ENCODE measurements around the gene PKN2.
"Not testable (repeated sequence)": the region's sequence is repeated elsewhere in the genome, so short reads cannot be mapped to it uniquely, and the experiment has no call there.

Gene PKN2

DNA sequence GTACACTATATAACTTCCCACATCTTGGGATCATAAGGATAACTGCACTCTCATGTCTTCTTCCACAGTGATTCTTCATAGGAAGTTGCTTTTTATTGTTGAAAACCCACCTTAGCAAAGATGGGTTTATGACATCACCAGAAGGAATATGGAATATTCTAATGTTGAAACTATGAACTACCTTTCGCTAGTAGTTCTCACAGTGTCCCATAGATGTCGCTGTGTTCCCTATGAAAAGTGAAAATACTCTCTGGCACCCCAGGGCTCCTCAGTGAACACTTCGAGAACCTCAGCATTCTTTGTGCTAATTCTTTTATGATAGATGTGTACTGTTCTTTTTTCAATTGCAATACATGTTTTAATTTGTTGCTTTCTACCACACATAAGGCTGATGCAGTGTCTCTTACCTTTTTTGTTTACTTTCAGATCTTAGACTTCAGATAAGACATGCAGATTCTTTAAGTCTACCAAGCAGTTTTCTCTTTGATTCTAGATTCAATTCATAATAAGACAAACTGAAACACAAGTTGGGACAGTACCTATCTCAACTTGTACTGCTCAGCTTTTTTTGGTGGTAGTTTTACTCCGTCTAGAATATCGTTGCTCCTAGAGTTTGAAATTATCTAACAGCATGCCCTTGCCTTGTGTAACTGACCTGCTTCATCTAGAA lies 116.4 kb downstream of the PKN2 start:
- DNase-seq: no peak

DNA sequence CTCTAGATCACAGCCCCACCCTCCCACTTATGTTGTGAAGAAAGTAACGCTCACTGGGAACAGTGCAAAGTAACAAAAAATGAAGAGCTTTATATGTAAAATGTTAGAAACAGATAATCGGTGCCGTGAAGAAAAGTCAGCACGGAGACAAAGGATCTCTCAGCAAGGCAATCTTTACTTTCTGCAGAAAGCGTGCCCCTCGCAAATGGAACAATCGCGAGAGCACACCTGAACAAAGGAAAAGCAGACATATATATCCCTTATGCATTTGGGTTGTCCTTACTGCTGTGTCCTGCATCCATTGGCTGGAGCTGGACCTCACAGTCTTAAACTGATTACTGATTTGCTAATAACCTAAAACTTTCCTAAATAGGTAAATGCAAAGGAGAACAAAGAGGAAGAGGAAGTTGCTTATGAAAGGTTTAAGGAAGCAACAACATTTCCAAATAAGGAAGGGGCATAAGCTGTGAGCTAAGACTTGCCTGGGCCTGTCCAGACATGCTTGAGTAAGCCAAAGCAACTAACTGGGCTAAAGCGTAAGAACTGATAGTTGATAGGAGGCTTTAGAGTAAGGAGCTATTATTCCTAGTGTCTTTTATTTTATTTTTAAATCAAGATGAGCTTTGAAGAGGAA lies 117.6 kb downstream of the PKN2 start:
- no peak for DNase-seq

GRCh38 chr1:88802404-88802803 lies 118.3 kb downstream of the PKN2 start:
- no peak for DNase-seq

- no peak for DNase-seq
Observed at GRCh38 chr1:88802950-88803349, 118.9 kb downstream of the PKN2 start.

- no peak for DNase-seq
Observed at GRCh38 chr1:88803444-88803843, 119.4 kb downstream of the PKN2 start.

DNA sequence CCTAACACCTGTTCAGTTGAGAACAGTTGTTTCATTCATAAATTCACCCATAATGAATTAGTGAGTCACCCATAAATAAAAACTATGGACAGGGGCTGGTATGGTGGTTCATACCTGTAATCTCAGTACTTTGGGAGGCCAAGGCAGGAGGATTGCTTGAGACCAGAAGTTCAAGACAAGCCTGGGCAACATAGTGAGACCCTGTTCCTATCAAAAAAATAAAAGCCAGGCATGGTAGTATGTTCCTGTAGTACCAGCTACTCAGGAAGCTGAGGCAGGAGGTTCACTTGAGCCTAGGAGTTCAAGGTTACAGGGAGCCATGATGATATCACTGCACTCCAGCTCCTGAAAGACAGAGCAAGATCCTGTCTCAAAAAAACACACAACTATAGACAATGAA lies 128.3 kb downstream of the PKN2 start:
- no peak for DNase-seq

GRCh38 chr1:88813471-88813870 lies 129.4 kb downstream of the PKN2 start:
- no peak for DNase-seq

DNA sequence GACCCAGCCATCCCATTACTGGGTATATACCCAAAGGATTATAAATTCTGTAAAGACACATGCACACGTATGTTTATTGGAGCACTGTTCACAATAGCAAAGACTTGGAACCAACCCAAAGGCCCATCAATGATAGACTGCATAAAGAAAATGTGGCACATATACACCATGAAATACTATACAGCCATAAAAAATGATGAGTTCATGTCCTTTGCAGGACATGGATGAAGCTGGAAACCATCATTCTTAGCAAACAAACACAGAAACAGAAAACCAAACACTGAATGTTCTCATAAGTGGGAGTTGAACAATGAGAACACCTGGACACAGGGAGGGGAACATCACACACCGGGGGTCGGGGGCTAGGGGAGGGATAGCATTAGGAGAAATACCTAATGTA lies 135.6 kb downstream of the PKN2 start:
- DNase-seq: not testable (repeated sequence)

DNA sequence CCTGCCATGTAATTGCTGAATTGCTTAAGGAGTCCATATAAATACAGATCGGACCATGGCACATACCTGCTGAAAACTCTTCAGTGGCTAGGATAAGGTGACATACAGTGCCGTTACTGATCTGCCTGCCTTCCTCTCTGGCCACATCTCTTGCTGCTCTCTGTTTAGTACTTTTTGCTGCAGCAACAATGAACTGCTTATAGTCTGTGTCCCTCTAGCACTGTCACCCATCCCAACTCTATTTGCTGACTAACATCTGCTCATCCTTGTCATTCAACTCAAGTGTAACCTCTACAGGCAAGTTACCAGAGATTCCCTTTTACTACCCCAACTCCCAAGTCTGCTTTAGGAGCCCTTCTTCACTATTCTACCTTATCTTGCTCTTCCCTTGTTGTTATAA lies 141.6 kb downstream of the PKN2 start:
- no peak for DNase-seq

GRCh38 chr1:88847643-88848042 lies 163.6 kb downstream of the PKN2 start:
- no peak for DNase-seq

- no peak for DNase-seq
Observed at GRCh38 chr1:88851303-88852063, 167.4 kb downstream of the PKN2 start.

- DNase-seq: no peak
Observed at GRCh38 chr1:88867743-88868521, 183.9 kb downstream of the PKN2 start.

- not testable (repeated sequence) for DNase-seq
Observed at GRCh38 chr1:88869644-88870043, 185.6 kb downstream of the PKN2 start.

DNA sequence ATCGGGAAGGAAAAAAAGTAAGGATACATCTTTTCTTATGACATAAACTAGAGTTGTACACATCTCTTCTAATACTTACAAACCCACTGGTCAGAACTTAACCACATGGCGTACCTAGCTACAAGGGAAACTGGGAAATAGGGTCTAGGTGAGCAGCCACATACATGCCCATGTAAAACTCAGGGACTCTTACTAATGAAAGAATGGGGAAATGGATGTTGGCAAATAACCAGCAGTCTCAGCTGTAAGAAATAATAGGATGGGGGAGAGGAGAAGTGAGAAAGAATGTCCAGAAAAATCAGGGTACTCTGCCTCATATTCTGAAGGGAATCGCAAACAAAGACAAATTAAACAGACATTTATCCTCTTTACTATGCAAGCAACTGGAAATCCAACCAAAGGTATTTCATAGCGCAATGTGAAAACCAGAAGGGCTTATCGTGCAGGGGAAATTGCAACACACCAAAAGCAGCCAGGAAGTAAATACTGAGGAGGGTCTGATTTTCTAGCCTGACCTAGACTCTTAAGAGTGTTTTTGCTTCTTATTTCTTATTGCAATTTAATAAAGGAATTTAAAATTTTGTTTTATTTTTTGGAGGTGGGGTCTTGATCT lies 189.8 kb downstream of the PKN2 start:
- no peak for DNase-seq

DNA sequence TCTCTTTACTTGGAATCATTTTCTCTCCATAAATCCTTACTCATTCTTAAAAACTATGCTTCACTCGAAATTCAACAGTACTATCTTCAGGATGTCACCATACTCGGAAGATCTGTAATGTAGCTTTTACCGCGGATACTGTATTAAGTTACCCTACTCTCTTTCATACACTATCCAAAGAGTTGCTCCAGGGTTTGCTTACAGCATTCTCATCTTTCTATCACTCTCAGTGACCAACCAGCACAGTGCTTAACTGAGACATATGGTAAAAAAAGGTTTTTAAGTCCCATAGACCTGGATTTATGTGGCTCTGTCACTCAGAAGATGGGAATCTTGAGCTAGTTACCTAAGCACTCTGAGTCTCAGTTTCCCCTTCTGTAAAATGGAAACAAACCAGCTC lies 191.5 kb downstream of the PKN2 start:
- DNase-seq: no peak

- DNase-seq: no peak
Observed at GRCh38 chr1:88876573-88877365, 192.7 kb downstream of the PKN2 start.

DNA sequence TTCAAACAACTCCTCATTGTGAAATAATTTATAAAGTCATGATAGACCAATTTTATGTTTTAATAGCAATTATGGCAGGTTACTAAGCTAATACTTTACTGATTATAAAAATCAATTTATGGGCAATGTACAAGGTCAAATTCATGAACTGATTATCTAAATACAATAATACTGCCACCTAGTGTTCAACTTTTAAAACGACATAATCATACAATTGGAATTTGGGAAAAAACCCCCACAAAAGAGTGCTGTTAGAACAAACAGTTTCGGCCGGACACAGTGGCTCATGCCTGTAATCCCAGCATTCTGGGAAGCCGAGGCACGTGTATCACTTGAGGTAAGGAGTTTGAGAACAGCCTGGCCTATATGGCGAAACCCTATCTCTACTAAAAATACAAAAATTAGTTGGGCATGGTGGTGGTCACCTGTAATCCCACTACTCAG lies 193.3 kb downstream of the PKN2 start:
- DNase-seq: no peak

DNA sequence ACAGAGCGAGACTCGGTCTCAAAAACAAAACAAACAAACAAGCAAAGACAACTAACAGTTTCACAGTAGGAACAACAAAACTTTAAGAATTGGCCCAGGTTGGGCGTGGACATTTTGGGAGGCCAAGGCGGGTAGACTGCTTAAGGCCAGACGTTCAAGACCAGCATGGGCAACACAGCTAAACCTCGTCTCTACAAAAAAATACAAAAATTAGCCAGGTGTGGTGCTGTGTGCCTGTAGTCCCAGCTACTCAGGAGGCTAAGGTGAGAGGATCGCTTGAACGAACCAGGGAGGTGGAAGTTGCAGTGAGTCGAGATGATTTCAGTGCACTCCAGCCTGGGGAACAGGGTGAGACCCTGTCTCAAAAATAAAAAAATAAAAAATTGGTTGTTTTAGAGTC lies 193.8 kb downstream of the PKN2 start:
- DNase-seq: no peak

GRCh38 chr1:88878731-88879130 lies 194.7 kb downstream of the PKN2 start:
- DNase-seq: no peak

GRCh38 chr1:88880717-88881116 lies 196.6 kb downstream of the PKN2 start:
- DNase-seq: not testable (repeated sequence)

GRCh38 chr1:88883156-88883555 lies 199.1 kb downstream of the PKN2 start:
- no peak for DNase-seq

Data from activated naive CD4-positive, alpha-beta T cell (primary cell).